Spleen (tissue), 11 donors: ENCODE data around the gene RBAK. TPM values are rescaled to one million over a fixed set of nuclear protein-coding genes. Genes with fewer than 3 reads are reported as not detected.
"Not testable (repeated sequence)": the region's sequence is repeated elsewhere in the genome, so short reads cannot be mapped to it uniquely, and the experiment has no call there.

Experiments
- DNase-seq: peaks from one replicate; pipeline ENCODE4 v3.0.0-alpha.2; 2020
- H3K27ac ChIP-seq, 8 donors: fragments of 200-600 bp; sonication (generic) in 7 of 8; 1 replicate in 4 of 8; 2 replicates in 4 of 8; pipeline versions ENCODE4 v1.5.0 to v1.8.0; 2016 to 2021; ENCODE audit warnings: inconsistent platforms in 4 of 8, mild to moderate bottlenecking in 4 of 8, moderate library complexity in 1 of 8
- H3K27me3 ChIP-seq, 7 donors: fragments of 200-600 bp; sonication (generic) in 6 of 7; replicated peaks in 1 of 7; 1 replicate in 4 of 7; 2 replicates in 3 of 7; pipeline versions ENCODE4 v1.5.0 to v1.8.0; 2016 to 2021; ENCODE audit warnings: inconsistent platforms in 3 of 7, mild to moderate bottlenecking in 1 of 7
- H3K36me3 ChIP-seq, 6 donors: fragments of 200-600 bp; sonication (generic) in 5 of 6; 1 replicate in 4 of 6; 2 replicates in 2 of 6; pipeline versions ENCODE4 v1.5.0 to v1.8.0; 2016 to 2021; ENCODE audit warnings: inconsistent platforms in 2 of 6
- H3K4me1 ChIP-seq, 6 donors: fragments of 200-600 bp; sonication (generic) in 5 of 6; 1 replicate in 3 of 6; 2 replicates in 3 of 6; pipeline versions ENCODE4 v1.5.0 to v1.8.0; 2016 to 2021; ENCODE audit warnings: inconsistent platforms in 3 of 6
- H3K4me3 ChIP-seq, 8 donors: fragments of 200-600 bp; sonication (generic) in 7 of 8; 1 replicate in 4 of 8; 2 replicates in 4 of 8; pipeline versions ENCODE4 v1.5.0 to v1.8.0; 2016 to 2021; ENCODE audit warnings: inconsistent platforms in 4 of 8, mild to moderate bottlenecking in 4 of 8, moderate library complexity in 2 of 8
- H3K9me3 ChIP-seq, 8 donors: fragments of 200-600 bp; sonication (generic) in 7 of 8; 1 replicate in 4 of 8; 2 replicates in 4 of 8; pipeline versions ENCODE4 v1.5.0 to v1.8.0; 2016 to 2021; ENCODE audit warnings: inconsistent platforms in 4 of 8
- CTCF ChIP-seq, 11 experiments: fragments of 200-600 bp in 7 of 11; fragments of 450-650 bp in 4 of 11; sonication (generic) in 4 of 11; IDR thresholded peaks in 8 of 11; conservative IDR thresholded peaks in 3 of 11; 1 replicate in 7 of 11; 2 replicates in 4 of 11; pipeline versions ENCODE4 v1.4.0 to v1.8.0; 2016 to 2021; ENCODE audit warnings: antibody characterized with exemption in 11 of 11, inconsistent platforms in 4 of 11, mild to moderate bottlenecking in 1 of 11
- POLR2A ChIP-seq, 3 donors: fragments of 450-650 bp; IDR thresholded peaks; one replicate each; pipeline ENCODE4 v1.5.1; 2017; ENCODE audit warnings: antibody characterized with exemption in 3 of 3, mild to moderate bottlenecking in 1 of 3
- POLR2AphosphoS5 ChIP-seq, 3 donors: sonication (generic); formaldehyde crosslinking; IDR thresholded peaks; one replicate each; pipeline ENCODE4 v1.5.1; 2017; ENCODE audit warnings: antibody characterized with exemption in 3 of 3
- WGBS, 5 donors: extraction: QIAGEN DNeasy Blood & Tissue Kit in 3 of 5; methylation state at CpG; one replicate each; pipeline versions ENCODE4 v1.1.5 to v1.1.7; 2013 to 2018; 5-methylcytosine and 5-hydroxymethylcytosine counted together
- intact Hi-C: fragments of 100-400 bp; cut with DNase I; formaldehyde crosslinking; loops from one replicate; pipeline ENCODE4 v1.15.0; 2023; ENCODE audit warnings: low total_unique reads
- polyA plus RNA-seq, 3 donors: library from polyadenylated mRNA; stranded (reverse); fragments of 200-250 nt; gene quantifications; one replicate each; pipeline ENCODE4 v1.2.1, GENCODE V29; 2013
- total RNA-seq, 7 donors: library from RNA; depleted of rRNA in 3 of 7; stranded (reverse); fragments of >200 nt in 3 of 7; fragmentation: NEBNext Ultra II Directional in 4 of 7; extraction: Animal tissue kit (Norgen Biotek cat#: 25700) in 4 of 7; gene quantifications; one replicate each; pipeline versions ENCODE4 v1.1.0 to v1.2.1, GENCODE V29; 2016 to 2021
- donor health status: healthy with polysubstance abuse.
- donor health status: DM: no; HTN: no; CAD: no; lungs with moderate emphysema.
- donor health status: DM: no; HTN: no; CAD: no.
- donor health status: Bipolar disorder and iron deficiency.
- donor health status: healthy.
- donor health status: DM: no; HTN: no; CAD: no.
- donor health status: DM: yes; HTN: yes; CAD: no.

RBAK gene
- total and polyA plus RNA-seq, 10 donors: 3.3 to 17.1 (median 12.2) TPM

GRCh38 chr7:5043661-5044060, 2.0 kb upstream of the RBAK start:
- no peak for DNase-seq
- TF ChIP-seq POLR2A (IDR thresholded peaks at IDR 0.05): no peak
- no peak for TF ChIP-seq POLR2AphosphoS5 (IDR thresholded peaks at IDR 0.05)
- no peak for TF ChIP-seq CTCF (IDR thresholded peaks at IDR 0.05 in 8 of 11, conservative IDR thresholded peaks at IDR 0.05 in 3 of 11)
- Histone ChIP-seq H3K9me3 (no peaks in the 10 kb centered on the region), H3K27ac (no peak overlapping the region), H3K27me3 (no peaks in the 10 kb centered on the region), H3K4me3 (no peak overlapping the region), H3K4me1 (peaks cover 0 to 28% (median 7%) of the 10 kb centered on the region in 6 donors), H3K36me3 (peaks cover 0 to 7% (median 2%) of the 10 kb centered on the region in 6 donors)
- 66 to 88% (median 83%) methylated on average over 2 of the region's 2 CpGs for WGBS, 5 donors
- intact Hi-C loops: no loop called here

- WGBS, 5 donors: 0 to 3% (median 1%) methylated on average over 18 to 20 of the region's 20 CpGs
- intact Hi-C loops: not testable (repeated sequence)
Observed at GRCh38 chr7:5046397-5046732, 705 bp downstream of the RBAK start.

GRCh38 chr7:5047127-5047526, 1.5 kb downstream of the RBAK start:
- 94 to 98% (median 95%) methylated on average over 2 of the region's 2 CpGs for WGBS, 5 donors
- peak overlapping the region in 2 of 8 donors; percentile 77 to 84 for H3K4me3 ChIP-seq
- intact Hi-C loops, DNase-seq, H3K27ac ChIP-seq, H3K27me3 ChIP-seq: not testable (repeated sequence)
- H3K9me3 ChIP-seq: peaks cover under 1 to 24% (median 21%) of the 10 kb centered on the region in 8 donors
- peaks cover 0 to 33% (median 7%) of the 10 kb centered on the region in 6 donors for H3K4me1 ChIP-seq
- peaks cover 0 to 42% (median 34%) of the 10 kb centered on the region in 6 donors for H3K36me3 ChIP-seq

More at GRCh38 chr7:5046397-5046732, 705 bp downstream of the RBAK start:
- Histone ChIP-seq H3K4me3 (peak overlapping the region; percentile 64 to 96 (median 80)), H3K27ac (peak overlapping the region; percentile 84 to 93 (median 90)), H3K36me3 (peaks cover 0 to 34% (median 26%) of the 10 kb centered on the region in 6 donors), H3K9me3 (peaks cover 0 to 16% (median 14%) of the 10 kb centered on the region in 8 donors), H3K4me1 (peaks cover 0 to 33% (median 7%) of the 10 kb centered on the region in 6 donors)
- not testable (repeated sequence) for DNase-seq, H3K27me3 ChIP-seq

- H3K9me3 ChIP-seq: peaks cover 2 to 59% (median 52%) of the 10 kb centered on the region in 8 donors
- H3K4me3 ChIP-seq: no peak overlapping the region
- intact Hi-C loops: no loop called here
- H3K27ac ChIP-seq: no peak overlapping the region
- 92 to 99% (median 95%) methylated on average over 2 of the region's 2 CpGs for WGBS, 5 donors
- no peak for DNase-seq
- TF ChIP-seq POLR2AphosphoS5 (IDR thresholded peaks at IDR 0.05) (no peak), CTCF (IDR thresholded peaks at IDR 0.05 in 8 of 11, conservative IDR thresholded peaks at IDR 0.05 in 3 of 11) (no peak), POLR2A (IDR thresholded peaks at IDR 0.05) (no peak)
- peaks cover 0 to 25% (median 7%) of the 10 kb centered on the region in 6 donors for H3K4me1 ChIP-seq
- H3K27me3 ChIP-seq: no peaks in the 10 kb centered on the region
- H3K36me3 ChIP-seq: peaks cover 13 to 77% (median 66%) of the 10 kb centered on the region in 6 donors
Observed at GRCh38 chr7:5050676-5051075, 5.0 kb downstream of the RBAK start.

GRCh38 chr7:5051731-5052130, 6.1 kb downstream of the RBAK start:
- H3K4me3 ChIP-seq, DNase-seq, H3K27me3 ChIP-seq, H3K27ac ChIP-seq, intact Hi-C loops: not testable (repeated sequence)
- Histone ChIP-seq H3K36me3 (peaks cover 14 to 88% (median 75%) of the 10 kb centered on the region in 6 donors), H3K9me3 (peaks cover 2 to 66% (median 56%) of the 10 kb centered on the region in 8 donors), H3K4me1 (peaks cover 0 to 21% (median 6%) of the 10 kb centered on the region in 6 donors)

GRCh38 chr7:5053175-5053574, 7.5 kb downstream of the RBAK start:
- Histone ChIP-seq H3K4me3 (no peak overlapping the region), H3K36me3 (peaks cover 17 to 100% (median 89%) of the 10 kb centered on the region in 6 donors), H3K27ac (no peak overlapping the region), H3K9me3 (peaks cover 2 to 76% (median 60%) of the 10 kb centered on the region in 8 donors), H3K27me3 (no peaks in the 10 kb centered on the region), H3K4me1 (peaks cover 0 to 9% (median 0%) of the 10 kb centered on the region in 6 donors)
- DNase-seq: no peak
- TF ChIP-seq CTCF (IDR thresholded peaks at IDR 0.05 in 8 of 11, conservative IDR thresholded peaks at IDR 0.05 in 3 of 11) (no peak), POLR2AphosphoS5 (IDR thresholded peaks at IDR 0.05) (no peak), POLR2A (IDR thresholded peaks at IDR 0.05) (no peak)
- 92 to 100% (median 96%) methylated on average over 1 of the region's 1 CpG for WGBS, 5 donors
- intact Hi-C loops: no loop called here
